SK-N-SH treated with all-trans-retinoic acid at 6 μM for 48 hours (cell line): ENCODE results near the gene DCLK2.

Experiments used
- BACH2 ChIP-seq: fragments of 250-450 bp; sonication (Bioruptor Pico); IDR thresholded peaks from 2 replicates; pipeline ENCODE4 v1.9.0; 2021; ENCODE audit warnings: mild to moderate bottlenecking, borderline replicate concordance
- GLIS3 ChIP-seq: fragments of 250-450 bp; sonication (Bioruptor Pico); IDR thresholded peaks from 2 replicates; pipeline ENCODE4 v1.5.0; 2020; ENCODE audit warnings: mild to moderate bottlenecking, moderate library complexity
- OSR1 ChIP-seq: fragments of 250-450 bp; sonication (Bioruptor Pico); IDR thresholded peaks from 2 replicates; pipeline ENCODE4 v1.8.0; 2022; ENCODE audit warnings: moderate library complexity, mild to moderate bottlenecking, inconsistent platforms
- POU6F1 ChIP-seq: fragments of 250-450 bp; sonication (Bioruptor Pico); IDR thresholded peaks from 2 replicates; pipeline ENCODE4 v1.8.0; 2021; ENCODE audit warnings: low read depth, mild to moderate bottlenecking, moderate library complexity, borderline replicate concordance
- TOX ChIP-seq: fragments of 250-450 bp; sonication (Bioruptor Pico); IDR thresholded peaks from 2 replicates; pipeline ENCODE4 v1.8.0; 2021; ENCODE audit warnings: mild to moderate bottlenecking, moderate library complexity, borderline replicate concordance
- ZC3H10 ChIP-seq: fragments of 250-450 bp; sonication (Bioruptor Pico); IDR thresholded peaks from 2 replicates; pipeline ENCODE4 v1.5.1; 2021; ENCODE audit warnings: mild to moderate bottlenecking, moderate library complexity

- TF ChIP-seq OSR1 (CRISPR knock-in tag): no peak
- TF ChIP-seq POU6F1: no peak
- TF ChIP-seq TOX: no peak
- TF ChIP-seq BACH2 (CRISPR knock-in tag): no peak
- no peak for TF ChIP-seq GLIS3 (CRISPR knock-in tag)
- TF ChIP-seq ZC3H10: no peak
Measured at GRCh38 chr4:150236626-150237025, 158.4 kb downstream of the DCLK2 start.
